ENCODE data around the gene CYLC2.

CYLC2 gene

GRCh38 chr9:102995033-102995432, at the start of gene CYLC2:
Gene CYLC2, plus strand, starts transcription at chr9:102995333. Its CDS starts 48 bp downstream, at chr9:102995381.
- no peak for DNase-seq

DNA sequence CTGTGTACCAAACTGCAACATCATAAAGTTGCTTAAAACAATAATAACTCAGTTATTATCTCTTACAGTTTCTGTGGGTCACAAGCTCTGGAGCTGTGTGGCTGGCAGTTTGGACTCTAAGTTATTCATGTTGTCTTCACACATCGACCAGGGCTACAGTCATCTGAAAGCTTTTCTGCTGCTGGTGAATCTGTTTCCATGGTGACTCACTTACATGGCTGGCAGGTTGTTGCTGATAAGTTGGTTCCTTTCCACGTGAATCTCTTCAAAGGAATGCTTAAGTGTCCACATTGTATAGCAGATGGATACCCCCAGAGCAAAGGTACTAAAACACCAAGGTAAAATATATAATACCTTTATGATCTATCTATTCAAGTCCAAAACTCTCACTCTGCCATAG, 44.8 kb upstream of the CYLC2 start:
- DNase-seq, result no peak

DNA sequence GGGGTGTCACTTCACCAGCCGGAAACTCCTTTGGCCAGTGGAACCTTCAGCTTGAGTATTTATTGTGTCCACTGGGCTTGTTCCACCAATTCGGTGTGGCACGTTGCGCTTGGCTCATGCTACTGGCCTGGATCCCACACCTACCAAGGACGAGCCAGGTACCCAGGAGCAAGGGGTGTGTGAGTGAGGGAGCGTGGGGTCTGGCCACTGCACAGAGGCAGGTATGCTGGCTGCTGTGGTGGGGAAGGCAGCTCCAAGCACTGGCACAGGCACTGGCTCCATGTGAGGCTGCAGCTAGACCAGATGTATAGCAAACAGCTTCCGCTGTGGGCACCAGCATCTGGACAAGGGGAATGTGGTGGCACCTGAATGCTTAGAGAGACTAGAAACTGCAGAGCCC, 28.1 kb upstream of the CYLC2 start:
- no peak for DNase-seq

- no peak for DNase-seq
These were observed 27.2 kb upstream of the CYLC2 start for GRCh38 chr9:102967979-102968378.

DNA sequence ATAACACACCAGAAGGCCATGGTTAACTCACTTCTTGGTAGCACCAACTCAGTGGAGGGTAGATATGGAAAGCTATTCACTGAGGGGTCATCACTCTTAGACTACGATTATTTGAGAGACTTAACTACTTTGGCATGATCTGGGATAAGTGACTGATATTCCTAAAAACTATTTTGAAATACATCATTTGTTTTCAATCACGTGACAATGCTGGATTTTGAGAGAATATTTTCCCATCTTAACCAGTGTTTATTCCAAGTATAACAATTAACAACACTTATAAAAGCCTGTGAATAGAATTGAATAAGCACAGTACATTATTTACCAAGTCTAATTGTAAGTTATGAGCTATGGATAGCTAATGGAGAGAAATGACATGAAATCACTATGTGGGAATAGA, 22.4 kb upstream of the CYLC2 start:
- no peak for DNase-seq

GRCh38 chr9:102974530-102974929, 20.6 kb upstream of the CYLC2 start:
- no peak for DNase-seq

GRCh38 chr9:102975251-102975650, 19.9 kb upstream of the CYLC2 start:
- DNase-seq, result peak; percentile 63

- DNase-seq, result no peak
These were observed 9.8 kb upstream of the CYLC2 start for GRCh38 chr9:102985162-102985895.

DNA sequence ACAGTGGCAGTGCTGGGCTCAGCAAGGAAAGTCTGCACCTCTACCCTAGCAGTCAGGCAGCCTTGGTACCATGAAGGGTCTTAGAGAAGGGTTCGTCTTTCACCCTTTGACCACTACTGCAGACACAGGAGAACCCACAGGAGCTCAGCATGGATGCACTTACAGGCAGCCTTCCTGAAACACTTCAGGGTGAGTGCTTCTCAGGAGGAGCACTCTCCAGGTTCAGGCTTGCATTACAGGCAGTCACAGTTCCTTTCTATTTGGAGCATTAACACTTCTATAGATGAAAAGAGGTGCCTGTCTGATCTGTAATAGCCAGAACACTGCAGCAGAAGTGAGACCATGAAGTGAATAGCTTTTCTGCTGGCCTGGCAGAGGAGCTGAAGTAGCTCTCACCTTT, 8.7 kb upstream of the CYLC2 start:
- DNase-seq, result no peak

- DNase-seq, result no peak
These were observed 8.6 kb downstream of the CYLC2 start for GRCh38 chr9:103003689-103004088.

GRCh38 chr9:103014242-103014641, 19.1 kb downstream of the CYLC2 start:
- no peak for DNase-seq

GRCh38 chr9:103025796-103026195, 30.7 kb downstream of the CYLC2 start:
- DNase-seq, result no peak

- DNase-seq, result peak; percentile 86
These were observed 42.7 kb downstream of the CYLC2 start for GRCh38 chr9:103037508-103038477.

DNA sequence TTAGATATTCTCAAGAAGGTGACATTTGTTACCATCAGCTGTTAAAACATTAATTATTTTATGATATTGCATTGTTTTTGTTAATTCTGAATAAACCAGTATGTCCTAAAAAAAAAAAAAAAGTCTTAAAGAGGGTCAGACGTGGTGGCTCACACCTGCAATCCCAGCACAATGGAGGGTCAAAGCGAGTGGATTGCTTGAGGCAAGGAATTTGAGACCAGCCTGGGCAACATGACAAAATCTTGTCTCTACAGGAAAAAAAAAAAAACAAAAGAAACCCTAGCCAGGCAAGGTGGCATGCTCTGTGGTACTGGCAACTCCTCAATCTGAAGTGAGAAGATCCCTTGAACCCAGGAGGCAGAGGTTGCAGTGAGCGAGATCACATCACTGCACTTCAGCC, 46.8 kb downstream of the CYLC2 start:
- no peak for DNase-seq
